Measurements from ENCODE around the gene G3BP1. TPM values are rescaled to one million over a fixed set of nuclear protein-coding genes. Genes with fewer than 3 reads are reported as not detected.

G3BP1 gene
- total and polyA plus RNA-seq, 9 of the 15 experiments (the other 6 are each of a cell fraction or from before 2014, with no cell fraction given) = 54.7 to 264 (median 105) TPM

GRCh38 chr5:151745071-151745705 is 26.6 kb upstream of the G3BP1 start:
- no peaks in the 10 kb centered on the region for H3K9me1 ChIP-seq (ENCODE audit: control insufficient read depth, insufficient read depth, low read length)
- no peak overlapping the region for H3K9ac ChIP-seq (ENCODE audit: insufficient read depth in 1 of 2, low read depth in 2 of 2, low read length in 2 of 2)
- TSS peak; percentile 11 for BruUV-seq (replicated peaks)
- ATAC-seq (no peak), DNase-seq (ENCODE audit: extremely low read depth in 1 of 4, low spot score in 3 of 4) (no peak), FAIRE-seq (no peak)
- peaks cover 45% of the 10 kb centered on the region; the same call in 2 of the 3 replicates for H3K36me3 ChIP-seq (ENCODE audit: control insufficient read depth, insufficient read depth, low read length)
- no peaks in the 10 kb centered on the region for H3K79me2 ChIP-seq (ENCODE audit: control insufficient read depth, insufficient read depth, low read length)
- in situ Hi-C loops (cut with MboI) (loop anchor here (5.0 kb wide), 1 partner anchor 298 kb away; the partner anchor contains the start of gene SLC36A1), intact Hi-C loops (cut with micrococcal nuclease) (no loop called here)
- ChIA-PET CTCF (ENCODE audit: low intra/inter-chr PET ratio) (no interaction called here), POLR2A (interaction anchor here (0.5 to 1.1 kb wide), 3 partner anchors 10 to 91 kb away, joined by 4 read pairs; no protein-coding TSS in a partner anchor)
- WGBS (ENCODE audit: insufficient coverage, low coverage, missing lambda C conversion rate) = 87% methylated on average over 7 of the region's 7 CpGs
- no peak overlapping the region for H3K4me2 ChIP-seq (ENCODE audit: insufficient read depth, low read length)
- TF ChIP-seq ZNF77 (CRISPR knock-in tag; IDR thresholded peaks at IDR 0.05) (no peak), RB1 (IDR thresholded peaks at IDR 0.05; ENCODE audit: low read depth) (no peak), HINFP (tag; conservative IDR thresholded peaks at IDR 0.05; ENCODE audit: low read depth) (no peak)
- H4K20me1 ChIP-seq (replicated peaks; ENCODE audit: control insufficient read depth, insufficient read depth, low read length) = 0 out of 2 replicates have a peak, but pooled peaks cover 3% of the 10 kb centered on the region
- H3K27me3 ChIP-seq (ENCODE audit: control insufficient read depth in 2 of 2, insufficient read depth in 2 of 2, low read length in 2 of 2) = no peaks in the 10 kb centered on the region
- no peak overlapping the region for H2AFZ ChIP-seq (ENCODE audit: low read depth, low read length)
- no peak overlapping the region for H3K4me3 ChIP-seq
- H3K27ac ChIP-seq (ENCODE audit: extremely low read depth, low read depth, low read length) = no peak overlapping the region
- no peaks in the 10 kb centered on the region for H3K9me3 ChIP-seq (replicated peaks; ENCODE audit: control insufficient read depth, insufficient read depth, low read depth, low read length)
- peaks cover 0 to 6% of the 10 kb centered on the region in 2 experiments; a peak in 4 of 5 replicates for H3K4me1 ChIP-seq (replicated peaks in 1 of 2; ENCODE audit: control insufficient read depth in 2 of 2, insufficient read depth in 2 of 2, low read length in 2 of 2)

All from K562 (cell line).